ENCODE results near the gene TOR3A.
"Not testable (repeated sequence)": the region's sequence is repeated elsewhere in the genome, so short reads cannot be mapped to it uniquely, and the experiment has no call there.

TOR3A gene, protein sequence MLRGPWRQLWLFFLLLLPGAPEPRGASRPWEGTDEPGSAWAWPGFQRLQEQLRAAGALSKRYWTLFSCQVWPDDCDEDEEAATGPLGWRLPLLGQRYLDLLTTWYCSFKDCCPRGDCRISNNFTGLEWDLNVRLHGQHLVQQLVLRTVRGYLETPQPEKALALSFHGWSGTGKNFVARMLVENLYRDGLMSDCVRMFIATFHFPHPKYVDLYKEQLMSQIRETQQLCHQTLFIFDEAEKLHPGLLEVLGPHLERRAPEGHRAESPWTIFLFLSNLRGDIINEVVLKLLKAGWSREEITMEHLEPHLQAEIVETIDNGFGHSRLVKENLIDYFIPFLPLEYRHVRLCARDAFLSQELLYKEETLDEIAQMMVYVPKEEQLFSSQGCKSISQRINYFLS

DNA sequence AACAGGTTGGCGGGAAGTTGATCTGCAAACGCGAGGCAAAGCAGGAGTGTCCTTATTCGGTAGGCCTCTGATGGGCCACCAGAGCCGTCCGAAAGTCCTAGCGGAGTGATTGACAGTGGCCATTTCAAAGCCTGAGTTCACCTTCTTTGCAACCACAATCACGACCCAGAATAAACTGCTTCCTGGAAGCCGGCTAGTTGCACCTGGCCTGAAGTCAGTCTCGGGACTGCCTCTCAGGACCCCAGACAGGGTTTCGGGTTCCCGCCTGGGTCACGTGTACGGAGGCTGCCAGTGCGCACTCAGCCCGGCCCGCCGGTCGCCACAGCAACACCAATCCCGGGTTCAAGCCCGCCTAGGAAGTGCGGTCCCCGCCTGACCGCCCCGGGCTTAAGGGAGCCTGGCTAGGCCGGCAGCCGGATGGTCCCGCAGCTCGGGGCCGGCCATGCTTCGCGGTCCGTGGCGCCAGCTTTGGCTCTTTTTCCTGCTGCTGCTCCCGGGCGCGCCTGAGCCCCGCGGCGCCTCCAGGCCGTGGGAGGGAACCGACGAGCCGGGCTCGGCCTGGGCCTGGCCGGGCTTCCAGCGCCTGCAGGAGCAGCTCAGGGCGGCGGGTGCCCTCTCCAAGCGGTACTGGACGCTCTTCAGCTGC, at the start of gene TOR3A:
TOR3A (plus strand) TSS at position 384 of the 646 bp plus-strand sequence; CDS start at position 443, 59 bp downstream.
- peak; percentile 16 for DNase-seq (ENCODE audit: low read depth, low spot score)
- H3K27ac ChIP-seq, result peak within 1 kb of the TSS; percentile 70

DNA sequence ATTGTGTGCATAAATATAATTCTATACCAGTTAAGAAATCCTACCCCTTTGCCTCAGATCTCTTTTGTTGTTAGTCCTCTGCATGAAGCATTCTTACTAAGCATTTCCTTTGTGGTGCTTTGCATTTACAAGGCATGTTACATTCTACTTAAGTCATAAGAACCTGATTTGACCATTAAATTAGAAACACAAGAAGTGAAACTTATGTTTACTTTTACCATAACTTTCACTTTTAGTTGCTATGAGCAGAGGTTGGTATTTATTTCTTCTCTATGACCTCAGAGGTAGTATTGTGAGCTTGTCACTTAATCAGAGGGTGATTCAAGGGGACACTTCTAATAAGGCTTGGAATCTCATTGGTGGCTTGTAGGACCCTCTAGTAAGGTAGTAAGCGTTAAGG, 47.1 kb upstream of the TOR3A start:
- DNase-seq (ENCODE audit: low read depth, low spot score), result no peak
- H3K27ac ChIP-seq, result peak overlapping the region; percentile 4

- DNase-seq (ENCODE audit: low read depth, low spot score), result no peak
- peak overlapping the region; percentile 77 for H3K27ac ChIP-seq
These were observed 44.9 kb upstream of the TOR3A start for GRCh38 chr1:179036844-179037465.

- DNase-seq (ENCODE audit: low read depth, low spot score), result peak; percentile 73
- peak overlapping the region; percentile 77 for H3K27ac ChIP-seq
These were observed 43.2 kb upstream of the TOR3A start for GRCh38 chr1:179038528-179039281.

DNA sequence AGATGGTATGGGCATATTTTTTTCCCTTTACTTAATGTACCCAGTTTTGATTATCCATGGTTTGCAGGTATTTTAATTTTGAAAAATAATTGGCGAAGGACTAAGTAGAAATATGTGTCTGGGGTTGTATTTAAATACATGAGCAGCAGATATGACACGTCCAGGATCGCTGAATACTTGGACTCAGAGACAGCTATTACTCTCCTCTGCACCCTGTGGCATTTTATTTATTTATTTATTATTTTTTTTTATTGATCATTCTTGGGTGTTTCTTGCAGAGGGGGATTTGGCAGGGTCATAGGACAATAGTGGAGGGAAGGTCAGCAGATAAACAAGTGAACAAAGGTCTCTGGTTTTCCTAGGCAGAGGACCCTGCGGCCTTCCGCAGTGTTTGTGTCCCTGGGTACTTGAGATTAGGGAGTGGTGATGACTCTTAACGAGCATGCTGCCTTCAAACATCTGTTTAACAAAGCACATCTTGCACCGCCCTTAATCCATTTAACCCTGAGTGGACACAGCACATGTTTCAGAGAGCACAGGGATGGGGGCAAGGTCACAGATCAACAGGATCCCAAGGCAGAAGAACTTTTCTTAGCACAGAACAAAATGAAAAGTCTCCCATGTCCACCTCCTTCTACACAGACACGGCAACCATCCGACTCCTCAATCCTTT, 42.2 kb upstream of the TOR3A start:
- not testable (repeated sequence) for DNase-seq (ENCODE audit: low read depth, low spot score)
- H3K27ac ChIP-seq, result peak overlapping the region; percentile 77

DNA sequence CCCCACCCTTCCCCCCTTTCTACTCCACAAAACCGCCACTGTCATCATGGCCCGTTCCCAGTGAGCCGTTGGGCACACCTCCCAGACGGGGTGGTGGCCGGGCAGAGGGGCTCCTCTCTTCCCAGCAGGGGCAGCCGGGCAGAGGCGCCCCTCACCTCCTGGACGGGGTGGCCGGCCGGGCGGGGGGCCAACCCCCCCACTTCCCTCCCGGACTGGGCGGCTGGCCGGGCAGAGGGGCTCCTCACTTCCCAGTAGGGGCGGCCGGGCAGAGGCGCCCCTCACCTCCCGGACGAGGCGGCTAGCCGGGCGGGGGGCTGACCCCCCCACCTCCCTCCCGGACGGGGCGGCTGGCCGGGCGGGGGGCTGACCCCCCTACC, 41.7 kb upstream of the TOR3A start:
- H3K27ac ChIP-seq; DNase-seq (ENCODE audit: low read depth, low spot score): not testable (repeated sequence)

- no peak for DNase-seq (ENCODE audit: low read depth, low spot score)
- H3K27ac ChIP-seq, result no peak overlapping the region
These were observed 39.8 kb upstream of the TOR3A start for GRCh38 chr1:179042087-179042486.

- H3K27ac ChIP-seq, result no peak overlapping the region
- DNase-seq (ENCODE audit: low read depth, low spot score), result no peak
These were observed 39.2 kb upstream of the TOR3A start for GRCh38 chr1:179042700-179043099.

DNA sequence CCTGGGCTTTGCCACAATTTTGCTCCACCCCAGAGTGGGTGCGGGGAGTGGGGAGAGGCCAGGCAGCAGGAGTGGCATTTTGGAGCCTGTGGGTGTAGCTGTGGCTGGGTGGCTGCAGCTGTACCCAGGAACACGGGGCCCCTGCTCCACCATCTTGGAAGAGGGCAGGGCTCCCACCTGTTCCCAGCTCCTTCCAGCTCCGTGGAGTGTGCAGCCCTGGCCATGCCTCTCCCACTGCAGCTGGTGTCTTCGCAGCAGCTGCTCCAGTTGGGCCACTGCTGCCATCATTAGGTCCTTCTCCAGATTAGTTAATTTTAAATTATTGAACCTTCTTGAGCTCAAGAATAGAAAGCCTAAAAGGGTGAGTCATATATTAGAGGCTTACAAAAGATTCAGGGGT, 38.6 kb upstream of the TOR3A start:
- no peak overlapping the region for H3K27ac ChIP-seq
- no peak for DNase-seq (ENCODE audit: low read depth, low spot score)

- no peak for DNase-seq (ENCODE audit: low read depth, low spot score)
- no peak overlapping the region for H3K27ac ChIP-seq
These were observed 38.0 kb upstream of the TOR3A start for GRCh38 chr1:179043907-179044306.

- no peak for DNase-seq (ENCODE audit: low read depth, low spot score)
- H3K27ac ChIP-seq, result no peak overlapping the region
These were observed 34.8 kb upstream of the TOR3A start for GRCh38 chr1:179046808-179047635.

DNA sequence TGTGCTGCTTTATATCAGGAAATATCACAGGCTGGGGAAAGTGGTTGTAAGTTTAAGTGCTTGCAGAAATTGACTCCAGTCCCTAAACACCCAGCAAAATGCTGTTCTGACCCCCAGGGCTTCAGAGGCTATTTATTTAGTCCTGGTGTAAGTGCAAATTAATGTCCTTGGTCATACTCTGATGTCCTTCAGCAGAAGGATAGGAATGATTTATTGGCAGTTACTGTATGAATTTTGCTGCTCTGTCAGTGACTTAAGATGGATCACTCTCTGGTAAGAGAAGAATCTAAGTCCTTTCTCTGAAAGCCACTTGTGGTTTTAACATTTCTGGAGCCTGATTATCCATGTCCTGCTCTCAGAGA, 34.3 kb upstream of the TOR3A start:
- DNase-seq (ENCODE audit: low read depth, low spot score), result no peak
- H3K27ac ChIP-seq, result no peak overlapping the region

GRCh38 chr1:179048339-179049124, 33.3 kb upstream of the TOR3A start:
- H3K27ac ChIP-seq, result no peak overlapping the region
- DNase-seq (ENCODE audit: low read depth, low spot score), result no peak

DNA sequence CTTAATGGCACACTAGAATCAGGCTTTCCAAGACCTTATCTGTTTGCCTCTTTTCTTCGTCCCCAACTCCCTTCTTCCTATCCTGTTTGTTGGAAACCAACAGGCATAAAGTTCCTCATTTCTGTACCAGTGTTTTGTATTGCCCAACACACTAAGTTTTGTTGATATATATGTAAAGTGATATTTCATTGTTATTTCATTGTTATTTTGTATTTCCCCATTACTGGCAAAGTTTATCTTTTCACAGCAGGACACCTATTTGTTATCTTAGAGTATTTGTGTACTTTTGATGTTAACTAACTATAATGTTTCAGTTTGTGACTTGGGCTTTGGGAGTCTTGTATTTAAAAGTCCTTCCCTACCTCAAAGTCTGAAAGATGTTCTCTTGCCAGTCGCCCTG, 29.1 kb upstream of the TOR3A start:
- no peak overlapping the region for H3K27ac ChIP-seq
- DNase-seq (ENCODE audit: low read depth, low spot score), result no peak

DNA sequence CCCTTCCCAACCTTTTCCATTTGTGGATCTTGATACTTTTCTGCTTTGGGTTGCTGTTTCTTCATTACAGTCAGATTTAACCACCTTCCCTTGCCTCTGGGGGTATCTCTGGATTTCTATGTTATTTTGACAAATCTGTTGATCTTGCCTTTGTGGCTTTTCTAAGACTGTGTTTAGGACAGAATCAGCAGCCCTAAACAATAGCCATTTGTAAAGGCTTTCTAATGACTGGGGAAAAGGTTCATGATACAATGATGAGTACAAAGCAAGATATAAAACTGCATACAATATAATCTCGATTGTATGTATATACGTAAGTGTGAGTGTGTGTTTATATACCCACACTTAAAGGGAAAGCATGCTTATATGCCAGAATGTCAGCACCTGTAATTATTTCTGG, 28.4 kb upstream of the TOR3A start:
- no peak overlapping the region for H3K27ac ChIP-seq
- DNase-seq (ENCODE audit: low read depth, low spot score), result no peak

- no peak overlapping the region for H3K27ac ChIP-seq
- DNase-seq (ENCODE audit: low read depth, low spot score), result no peak
These were observed 25.9 kb upstream of the TOR3A start for GRCh38 chr1:179055937-179056336.

DNA sequence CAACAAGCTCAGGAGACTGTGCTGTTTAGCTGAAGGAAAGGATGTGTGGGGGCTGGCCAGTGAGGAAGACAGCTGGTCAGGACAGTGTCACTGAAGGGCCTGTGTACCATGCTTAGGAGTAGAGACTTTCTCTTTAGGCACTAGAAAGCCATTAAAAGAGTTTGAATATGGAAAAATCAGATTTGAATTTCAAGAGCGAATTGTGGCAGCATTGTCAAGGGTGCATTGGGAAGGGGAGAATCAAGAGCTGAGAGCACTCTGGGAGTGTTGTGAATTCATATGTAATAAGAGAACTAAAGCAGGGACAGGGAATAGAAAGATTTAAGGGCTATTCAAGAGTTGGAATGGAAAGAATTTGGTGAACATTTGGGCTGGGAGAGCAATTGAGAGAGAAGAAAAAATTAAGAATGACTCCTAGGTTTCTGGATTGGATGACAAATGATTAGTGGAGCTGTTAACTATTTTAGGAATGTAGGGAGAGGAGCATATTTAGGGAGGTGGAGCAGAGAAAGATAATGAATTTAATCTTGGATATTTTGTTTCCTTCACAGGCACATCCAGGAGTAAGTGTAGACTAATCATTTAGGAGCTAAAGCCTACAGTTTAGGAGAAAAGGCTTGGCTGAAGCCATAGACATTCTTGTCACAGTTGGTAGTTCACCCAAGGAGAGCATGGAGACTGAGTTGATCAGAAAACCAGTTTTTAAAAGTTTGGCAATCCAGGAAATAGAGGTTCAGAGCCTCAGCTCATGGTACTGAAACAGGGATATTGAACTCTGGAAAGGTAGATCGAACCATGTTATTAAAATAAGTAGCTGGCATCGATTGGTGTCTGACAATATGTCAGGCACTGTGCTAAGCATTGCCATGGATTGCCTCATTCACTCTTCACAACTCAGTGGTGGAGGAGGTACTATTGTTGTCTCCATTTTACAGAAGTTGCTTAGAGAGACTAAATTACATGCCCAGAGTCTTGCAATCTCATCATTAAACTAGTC, 23.1 kb upstream of the TOR3A start:
- H3K27ac ChIP-seq, result peak overlapping the region; percentile 68
- DNase-seq (ENCODE audit: low read depth, low spot score), result no peak

Data from epithelial cell of prostate (primary cell).